Testis (tissue), 3 donors: ENCODE measurements around the gene IRAG1. TPM values are rescaled to one million over a fixed set of nuclear protein-coding genes. Genes with fewer than 3 reads are reported as not detected.
"Not testable (repeated sequence)": the region's sequence is repeated elsewhere in the genome, so short reads cannot be mapped to it uniquely, and the experiment has no call there.

Source experiments
- DNase-seq: peaks from one replicate; pipeline ENCODE4 v3.0.0-alpha.2; 2019
- H3K27ac ChIP-seq, 2 donors: fragments of 200-600 bp; sonication (generic); one replicate each; pipeline ENCODE4 v1.5.1; 2019
- H3K27me3 ChIP-seq: fragments of 200-600 bp; sonication (generic); one replicate; pipeline ENCODE4 v1.5.1; 2019
- H3K36me3 ChIP-seq: fragments of 200-600 bp; sonication (generic); one replicate; pipeline ENCODE4 v1.5.1; 2017; ENCODE audit warnings: low read depth; ENCODE audit errors: missing control alignments
- H3K4me1 ChIP-seq: fragments of 200-600 bp; sonication (generic); one replicate; pipeline ENCODE4 v1.5.1; 2019
- H3K4me3 ChIP-seq, 2 donors: fragments of 200-600 bp; sonication (generic); one replicate each; pipeline ENCODE4 v1.5.1; 2017 to 2019
- H3K9me3 ChIP-seq: fragments of 200-600 bp; sonication (generic); one replicate; pipeline ENCODE4 v1.5.1; 2017
- POLR2A ChIP-seq: fragments of 450-650 bp; IDR thresholded peaks from one replicate; pipeline ENCODE4 v1.6.1; 2017; ENCODE audit warnings: antibody characterized with exemption, mild to moderate bottlenecking, moderate library complexity
- WGBS, 2 donors: methylation state at CpG; one replicate each; pipeline ENCODE4 v1.1.5; 2018; 5-methylcytosine and 5-hydroxymethylcytosine counted together
- intact Hi-C: fragments of 100-400 bp; cut with DNase I; formaldehyde crosslinking; loops from one replicate; pipeline ENCODE4 v1.15.1; 2023; ENCODE audit warnings: low total_unique reads
- polyA plus RNA-seq: library from polyadenylated mRNA; stranded (reverse); fragments of 350-450 nt; fragmentation: Illumina TruSeq; extraction: RNeasy Lipid Tissue Mini Kit (QIAGEN cat#74804); gene quantifications from one replicate; pipeline ENCODE4 v1.2.3, GENCODE V29; 2014; ENCODE audit warnings: low read depth, low replicate concordance; ENCODE audit not compliant: insufficient read depth
- total RNA-seq, 2 donors: library from RNA; depleted of rRNA; stranded (reverse); fragments of >200 nt; gene quantifications; one replicate each; pipeline ENCODE4 v1.2.3, GENCODE V29; 2016
- TF ChIP-seq, protein P1 (sequence below), 3 experiments: fragments of 450-650 bp in 2 of 3; fragments of 200-600 bp in 1 of 3; sonication (generic) in 1 of 3; IDR thresholded peaks; one replicate each; pipeline ENCODE4 v1.5.1; 2016 to 2019; ENCODE audit warnings: antibody characterized with exemption in 3 of 3, mild to moderate bottlenecking in 2 of 3, moderate library complexity in 1 of 3

Gene IRAG1
- total and polyA plus RNA-seq, 3 donors from 2014 or later: 17.7 to 28.6 (median 23.1) TPM

GRCh38 chr11:10686311-10686710 lies 7.2 kb downstream of the IRAG1 start:
- DNase-seq: no peak
- Histone ChIP-seq H3K27me3 (no peaks in the 10 kb centered on the region), H3K9me3 (no peaks in the 10 kb centered on the region), H3K4me3 (no peak overlapping the region), H3K36me3 (no peaks in the 10 kb centered on the region), H3K4me1 (no peaks in the 10 kb centered on the region), H3K27ac (no peak overlapping the region)
- WGBS, 2 donors: 47 to 64% methylated on average over 1 of the region's 1 CpG
- intact Hi-C loops: no loop called here
- TF ChIP-seq POLR2A: no peak
- TF ChIP-seq, protein P1, sequence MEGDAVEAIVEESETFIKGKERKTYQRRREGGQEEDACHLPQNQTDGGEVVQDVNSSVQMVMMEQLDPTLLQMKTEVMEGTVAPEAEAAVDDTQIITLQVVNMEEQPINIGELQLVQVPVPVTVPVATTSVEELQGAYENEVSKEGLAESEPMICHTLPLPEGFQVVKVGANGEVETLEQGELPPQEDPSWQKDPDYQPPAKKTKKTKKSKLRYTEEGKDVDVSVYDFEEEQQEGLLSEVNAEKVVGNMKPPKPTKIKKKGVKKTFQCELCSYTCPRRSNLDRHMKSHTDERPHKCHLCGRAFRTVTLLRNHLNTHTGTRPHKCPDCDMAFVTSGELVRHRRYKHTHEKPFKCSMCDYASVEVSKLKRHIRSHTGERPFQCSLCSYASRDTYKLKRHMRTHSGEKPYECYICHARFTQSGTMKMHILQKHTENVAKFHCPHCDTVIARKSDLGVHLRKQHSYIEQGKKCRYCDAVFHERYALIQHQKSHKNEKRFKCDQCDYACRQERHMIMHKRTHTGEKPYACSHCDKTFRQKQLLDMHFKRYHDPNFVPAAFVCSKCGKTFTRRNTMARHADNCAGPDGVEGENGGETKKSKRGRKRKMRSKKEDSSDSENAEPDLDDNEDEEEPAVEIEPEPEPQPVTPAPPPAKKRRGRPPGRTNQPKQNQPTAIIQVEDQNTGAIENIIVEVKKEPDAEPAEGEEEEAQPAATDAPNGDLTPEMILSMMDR (IDR thresholded peaks at IDR 0.05): no peak

- Histone ChIP-seq H3K27ac (no peak overlapping the region), H3K4me1 (no peaks in the 10 kb centered on the region), H3K27me3 (no peaks in the 10 kb centered on the region), H3K36me3 (no peaks in the 10 kb centered on the region), H3K4me3 (no peak overlapping the region), H3K9me3 (no peaks in the 10 kb centered on the region)
- 48 to 74% methylated on average over 1 of the region's 1 CpG for WGBS, 2 donors
- no peak for DNase-seq
- no peak for TF ChIP-seq POLR2A
- TF ChIP-seq, protein P1 (IDR thresholded peaks at IDR 0.05): no peak
- intact Hi-C loops: no loop called here
Observed at GRCh38 chr11:10683429-10683828, 10.1 kb downstream of the IRAG1 start.

GRCh38 chr11:10680956-10681487 lies 12.5 kb downstream of the IRAG1 start:
- TF ChIP-seq, protein P1 (IDR thresholded peaks at IDR 0.05): no peak
- TF ChIP-seq POLR2A: no peak

DNA sequence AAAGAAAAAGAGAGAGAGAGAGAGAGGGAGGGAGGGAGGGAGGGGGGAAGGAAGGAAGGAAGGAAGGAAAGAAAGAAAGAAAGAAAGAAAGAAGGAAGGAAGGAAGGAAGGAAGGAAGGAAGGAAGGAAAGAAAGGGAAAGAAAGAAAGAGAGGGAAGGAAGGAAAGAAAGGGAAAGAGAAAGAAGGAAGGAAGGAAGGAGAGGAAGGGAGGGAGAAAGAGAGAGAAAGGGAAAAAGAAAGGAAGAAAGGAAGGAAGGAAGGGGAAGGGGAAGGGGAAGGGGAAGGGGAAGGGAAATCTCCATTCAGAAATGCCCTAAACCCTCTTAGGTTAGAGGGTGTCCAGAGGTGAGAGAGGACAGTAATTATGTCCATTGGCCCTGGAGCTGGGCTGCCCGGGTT lies 13.3 kb downstream of the IRAG1 start:
- 92 to 93% methylated on average over 1 of the region's 1 CpG for WGBS, 2 donors
- H3K9me3 ChIP-seq, DNase-seq, H3K27me3 ChIP-seq, H3K27ac ChIP-seq, H3K4me1 ChIP-seq, intact Hi-C loops, H3K36me3 ChIP-seq, H3K4me3 ChIP-seq: not testable (repeated sequence)

More at GRCh38 chr11:10680956-10681487, 12.5 kb downstream of the IRAG1 start:
- WGBS, 2 donors: 95 to 100% methylated on average over 3 of the region's 3 CpGs
- Histone ChIP-seq H3K27me3 (no peaks in the 10 kb centered on the region), H3K36me3 (no peaks in the 10 kb centered on the region), H3K4me3 (no peak overlapping the region), H3K4me1 (no peaks in the 10 kb centered on the region), H3K9me3 (no peaks in the 10 kb centered on the region), H3K27ac (no peak overlapping the region)
- DNase-seq: no peak
- intact Hi-C loops: no loop called here

DNA sequence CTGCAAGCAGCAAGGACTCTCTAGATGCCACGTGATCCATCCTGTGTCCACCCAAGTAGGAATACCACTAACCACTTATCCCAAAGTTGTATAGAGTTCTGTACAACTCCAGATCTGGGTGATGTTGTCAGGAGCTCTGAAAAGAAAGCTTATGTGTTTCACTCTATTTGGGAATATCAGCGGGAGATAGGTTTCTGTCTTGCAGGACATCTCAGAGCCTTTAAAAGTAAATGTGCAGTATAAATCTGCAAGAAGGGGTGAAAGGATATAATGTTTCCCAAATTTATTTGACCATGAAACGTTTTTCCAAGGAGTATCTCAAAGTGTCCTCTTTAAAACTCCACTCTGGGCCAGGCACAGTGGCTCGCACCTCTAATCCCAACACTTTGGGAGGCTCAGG lies 13.9 kb downstream of the IRAG1 start:
- intact Hi-C loops: no loop called here
- H3K4me1 ChIP-seq: peaks cover 5% of the 10 kb centered on the region

More for the DNA sequence above, 13.9 kb downstream of the IRAG1 start:
- H3K4me3 ChIP-seq: no peak overlapping the region
- no peak for DNase-seq
- H3K27ac ChIP-seq: no peak overlapping the region
- no peaks in the 10 kb centered on the region for H3K36me3 ChIP-seq
- WGBS, 2 donors: 57 to 82% methylated on average over 4 of the region's 4 CpGs
- TF ChIP-seq, protein P1 (IDR thresholded peaks at IDR 0.05): no peak
- TF ChIP-seq POLR2A: no peak
- no peaks in the 10 kb centered on the region for H3K27me3 ChIP-seq
- H3K9me3 ChIP-seq: no peaks in the 10 kb centered on the region
